ENCODE results near the gene TMEM178B.
"Not testable (repeated sequence)": the region's sequence is repeated elsewhere in the genome, so short reads cannot be mapped to it uniquely, and the experiment has no call there.

The TMEM178B gene

GRCh38 chr7:141312828-141313521 is 239.1 kb downstream of the TMEM178B start:
- DNase-seq (ENCODE audit: low read depth in 3 of 3), result no peak

- no peak for DNase-seq (ENCODE audit: low read depth in 3 of 3)
Measured at GRCh38 chr7:141313896-141314295, 240.0 kb downstream of the TMEM178B start.

GRCh38 chr7:141317033-141317585 is 243.2 kb downstream of the TMEM178B start:
- no peak for DNase-seq (ENCODE audit: low read depth in 3 of 3)

- no peak for DNase-seq (ENCODE audit: low read depth in 3 of 3)
Measured at GRCh38 chr7:141320287-141320686, 246.4 kb downstream of the TMEM178B start.

- DNase-seq (ENCODE audit: low read depth in 3 of 3), result no peak
Measured at GRCh38 chr7:141322383-141322782, 248.5 kb downstream of the TMEM178B start.

GRCh38 chr7:141323826-141324225 is 250.0 kb downstream of the TMEM178B start:
- no peak for DNase-seq (ENCODE audit: low read depth in 3 of 3)

GRCh38 chr7:141324870-141325269 is 251.0 kb downstream of the TMEM178B start:
- no peak for DNase-seq (ENCODE audit: low read depth in 3 of 3)

- DNase-seq (ENCODE audit: low read depth in 3 of 3), result no peak
Measured at GRCh38 chr7:141325275-141325674, 251.4 kb downstream of the TMEM178B start.

- no peak for DNase-seq (ENCODE audit: low read depth in 3 of 3)
Measured at GRCh38 chr7:141328290-141328689, 254.4 kb downstream of the TMEM178B start.

- not testable (repeated sequence) for DNase-seq (ENCODE audit: low read depth in 3 of 3)
Measured at GRCh38 chr7:141330285-141330684, 256.4 kb downstream of the TMEM178B start.

GRCh38 chr7:141333459-141333858 is 259.6 kb downstream of the TMEM178B start:
- DNase-seq (ENCODE audit: low read depth in 3 of 3), result no peak

GRCh38 chr7:141335164-141335563 is 261.3 kb downstream of the TMEM178B start:
- no peak for DNase-seq (ENCODE audit: low read depth in 3 of 3)

GRCh38 chr7:141339603-141340002 is 265.7 kb downstream of the TMEM178B start:
- no peak for DNase-seq (ENCODE audit: low read depth in 3 of 3)

- no peak for DNase-seq (ENCODE audit: low read depth in 3 of 3)
Measured at GRCh38 chr7:141340991-141341390, 267.1 kb downstream of the TMEM178B start.

GRCh38 chr7:141342621-141343408 is 269.0 kb downstream of the TMEM178B start:
- no peak for DNase-seq (ENCODE audit: low read depth in 3 of 3)

GRCh38 chr7:141344153-141344935 is 270.5 kb downstream of the TMEM178B start:
- DNase-seq (ENCODE audit: low read depth in 3 of 3), result no peak

- no peak for DNase-seq (ENCODE audit: low read depth in 3 of 3)
Measured at GRCh38 chr7:141348728-141349127, 274.9 kb downstream of the TMEM178B start.

GRCh38 chr7:141349338-141349737 is 275.5 kb downstream of the TMEM178B start:
- DNase-seq (ENCODE audit: low read depth in 3 of 3), result no peak

GRCh38 chr7:141349804-141350203 is 275.9 kb downstream of the TMEM178B start:
- DNase-seq (ENCODE audit: low read depth in 3 of 3), result no peak

- DNase-seq (ENCODE audit: low read depth in 3 of 3), result no peak
Measured at GRCh38 chr7:141351175-141351574, 277.3 kb downstream of the TMEM178B start.

GRCh38 chr7:141352955-141353354 is 279.1 kb downstream of the TMEM178B start:
- no peak for DNase-seq (ENCODE audit: low read depth in 3 of 3)

GRCh38 chr7:141354251-141354650 is 280.4 kb downstream of the TMEM178B start:
- no peak for DNase-seq (ENCODE audit: low read depth in 3 of 3)

Measured in stimulated activated CD4-positive, alpha-beta T cell treated with anti-CD3 and anti-CD28 coated beads, TNF-alpha, amount 100 ng/mL, for 48 hours (primary cell).